T-helper 2 cell treated with Interferon-gamma antibody and Interleukin-4, amounts not matched to agents 5 μg/mL and 100 μg/mL, for 36 hours (primary cell): ENCODE results near the gene KCNQ1.

Source experiments
- DNase-seq: peaks from one replicate; pipeline ENCODE4 v3.0.0; 2021; ENCODE audit warnings: low spot score
- H3K27ac Mint-ChIP-seq: one replicate; pipeline ENCODE4 v1.8.0; 2021; ENCODE audit warnings: mild to moderate bottlenecking, mixed read lengths
- H3K27me3 Mint-ChIP-seq: one replicate; pipeline ENCODE4 v1.8.0; 2021; ENCODE audit warnings: low read depth, mixed read lengths
- H3K36me3 Mint-ChIP-seq: one replicate; pipeline ENCODE4 v1.8.0; 2021; ENCODE audit warnings: low read depth, mixed read lengths
- H3K4me1 Mint-ChIP-seq: one replicate; pipeline ENCODE4 v1.8.0; 2021; ENCODE audit warnings: low read depth, mixed read lengths
- H3K4me3 Mint-ChIP-seq: one replicate; pipeline ENCODE4 v1.8.0; 2022; ENCODE audit warnings: mild to moderate bottlenecking, moderate library complexity, mixed read lengths
- H3K9me3 Mint-ChIP-seq: one replicate; pipeline ENCODE4 v1.8.0; 2021; ENCODE audit warnings: mixed read lengths

KCNQ1 gene

DNA sequence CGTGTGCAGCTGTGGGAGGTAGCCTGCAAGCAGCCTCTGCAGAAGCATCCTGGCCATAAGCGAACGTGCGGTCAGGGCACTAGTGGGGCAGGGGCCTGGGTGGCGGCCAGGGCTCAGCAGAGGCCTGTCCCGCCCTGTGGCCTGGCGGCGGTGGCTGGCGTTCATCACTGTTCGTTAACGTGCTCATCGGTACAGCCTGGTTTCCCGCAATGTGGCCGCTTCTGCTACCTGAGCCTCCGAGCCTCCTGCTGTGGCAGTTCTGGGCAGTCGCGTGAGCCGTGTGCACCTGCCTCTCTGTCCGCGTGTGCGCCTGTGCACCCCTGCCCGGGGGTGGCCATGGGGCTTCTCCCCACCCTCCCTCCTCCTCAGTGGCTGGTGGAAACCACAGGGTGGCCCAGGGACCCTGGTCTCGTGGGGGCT is 137.1 kb downstream of the KCNQ1 start:
- no peaks in the 10 kb centered on the region for H3K9me3 Mint-ChIP-seq
- no peaks in the 10 kb centered on the region for H3K27me3 Mint-ChIP-seq
- no peak for DNase-seq
- no peaks in the 10 kb centered on the region for H3K4me1 Mint-ChIP-seq
- no peaks in the 10 kb centered on the region for H3K36me3 Mint-ChIP-seq
- no peak overlapping the region for H3K4me3 Mint-ChIP-seq
- H3K27ac Mint-ChIP-seq = no peak overlapping the region

DNA sequence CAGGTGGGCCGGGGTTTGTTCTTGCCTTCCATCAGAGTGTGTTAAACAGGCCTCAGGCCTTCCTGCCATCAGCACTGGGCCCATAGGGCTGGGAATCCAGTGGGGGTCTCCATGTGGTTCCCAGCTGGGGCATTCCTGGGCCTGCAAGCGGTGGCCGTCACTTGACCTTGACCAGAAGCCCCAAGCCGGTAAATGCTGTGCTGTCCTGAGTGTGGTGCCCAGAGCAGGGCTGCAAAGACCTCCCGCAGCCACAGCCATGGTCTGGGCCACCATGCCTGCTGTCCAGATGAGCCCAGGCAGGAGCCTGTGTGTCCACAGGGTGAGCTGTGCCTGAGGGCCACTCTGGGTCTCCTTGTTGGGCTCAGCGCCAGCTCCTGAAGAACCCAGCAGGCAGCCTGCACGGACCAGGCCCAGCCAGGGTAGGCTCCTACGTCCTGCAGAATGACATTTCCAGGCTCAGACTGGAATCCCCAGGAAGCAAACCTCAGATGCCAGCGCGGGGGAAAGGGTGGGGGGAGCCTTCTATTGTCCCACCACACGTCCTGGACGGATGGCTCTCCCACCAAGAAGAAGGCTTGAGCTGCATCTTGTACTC is 137.6 kb downstream of the KCNQ1 start:
- no peaks in the 10 kb centered on the region for H3K4me1 Mint-ChIP-seq
- H3K36me3 Mint-ChIP-seq = no peaks in the 10 kb centered on the region
- no peaks in the 10 kb centered on the region for H3K27me3 Mint-ChIP-seq
- no peak overlapping the region for H3K27ac Mint-ChIP-seq
- H3K4me3 Mint-ChIP-seq = no peak overlapping the region
- no peak for DNase-seq
- no peaks in the 10 kb centered on the region for H3K9me3 Mint-ChIP-seq

DNA sequence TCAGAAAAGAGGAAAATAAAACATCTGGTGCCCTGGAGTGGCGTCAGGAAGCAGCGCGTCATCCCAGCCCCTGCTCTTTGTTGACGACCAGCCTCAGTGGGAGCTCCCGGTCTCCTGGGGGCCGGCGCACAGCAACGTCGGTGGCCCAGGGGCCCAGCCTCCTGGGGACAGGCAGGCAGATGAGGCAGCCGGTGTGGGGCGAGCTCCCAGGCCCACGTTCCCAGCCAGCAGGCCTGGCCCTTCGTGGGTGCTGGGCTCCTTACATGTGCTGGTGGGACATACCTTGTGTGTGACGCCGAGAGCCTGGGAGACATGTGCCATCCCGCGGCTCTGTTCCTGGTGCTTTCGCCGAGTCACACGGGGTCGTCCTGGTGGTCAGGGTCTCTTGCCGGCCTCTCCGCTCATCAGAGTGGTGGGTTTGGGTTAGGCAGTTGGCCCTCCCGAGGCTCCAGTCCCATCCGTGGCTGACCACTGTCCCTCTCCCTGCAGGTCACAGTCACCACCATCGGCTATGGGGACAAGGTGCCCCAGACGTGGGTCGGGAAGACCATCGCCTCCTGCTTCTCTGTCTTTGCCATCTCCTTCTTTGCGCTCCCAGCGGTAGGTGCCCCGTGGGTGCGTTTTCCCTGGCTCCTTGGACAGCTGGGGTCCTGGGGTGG is 138.3 kb downstream of the KCNQ1 start:
- Mint-ChIP-seq H3K9me3 (no peaks in the 10 kb centered on the region), H3K27ac (no peak overlapping the region), H3K36me3 (no peaks in the 10 kb centered on the region), H3K27me3 (no peaks in the 10 kb centered on the region), H3K4me1 (no peaks in the 10 kb centered on the region), H3K4me3 (no peak overlapping the region)
- no peak for DNase-seq

DNA sequence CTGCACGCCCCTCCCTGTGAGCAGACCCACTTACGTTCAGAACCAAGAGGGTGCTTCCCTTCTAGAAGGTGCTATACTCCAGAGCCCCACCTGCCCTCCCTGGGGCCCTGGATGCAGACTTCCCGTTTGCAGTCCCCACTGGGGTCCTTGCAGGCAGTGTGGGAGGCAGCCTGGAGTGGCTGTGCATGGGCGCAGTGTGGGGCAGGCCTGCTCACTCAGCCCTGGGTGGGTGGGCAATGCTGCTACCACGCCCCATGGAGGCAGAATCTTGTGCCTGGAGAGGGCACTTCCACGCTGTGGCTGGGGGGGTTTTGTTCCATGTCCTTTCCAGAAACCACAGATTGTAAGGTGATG is 138.8 kb downstream of the KCNQ1 start:
- H3K36me3 Mint-ChIP-seq = no peaks in the 10 kb centered on the region
- no peak for DNase-seq
- H3K4me3 Mint-ChIP-seq = no peak overlapping the region
- H3K9me3 Mint-ChIP-seq = no peaks in the 10 kb centered on the region
- no peak overlapping the region for H3K27ac Mint-ChIP-seq
- H3K4me1 Mint-ChIP-seq = no peaks in the 10 kb centered on the region
- no peaks in the 10 kb centered on the region for H3K27me3 Mint-ChIP-seq

DNA sequence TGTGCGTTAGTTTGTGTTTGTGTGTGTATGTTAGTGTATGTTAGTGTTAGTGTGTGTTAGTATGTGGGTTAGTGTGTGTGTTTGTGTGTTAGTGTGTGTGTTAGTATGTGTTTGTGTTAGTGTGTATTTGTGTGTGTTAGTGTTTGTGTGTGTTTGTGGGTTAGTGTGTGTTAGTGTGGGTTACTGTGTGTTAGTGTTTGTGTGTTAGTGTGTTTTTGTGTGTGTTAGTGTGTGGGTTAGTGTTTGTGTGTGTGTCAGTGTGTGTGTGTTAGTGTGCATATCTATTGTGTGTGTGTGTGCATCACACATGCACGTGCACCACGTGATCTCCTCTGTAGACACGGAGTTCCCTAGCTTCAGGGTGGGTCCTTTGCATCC is 139.6 kb downstream of the KCNQ1 start:
- H3K4me1 Mint-ChIP-seq = no peaks in the 10 kb centered on the region
- no peaks in the 10 kb centered on the region for H3K9me3 Mint-ChIP-seq
- H3K4me3 Mint-ChIP-seq = no peak overlapping the region
- no peak for DNase-seq
- no peaks in the 10 kb centered on the region for H3K36me3 Mint-ChIP-seq
- H3K27ac Mint-ChIP-seq = no peak overlapping the region
- no peaks in the 10 kb centered on the region for H3K27me3 Mint-ChIP-seq

DNA sequence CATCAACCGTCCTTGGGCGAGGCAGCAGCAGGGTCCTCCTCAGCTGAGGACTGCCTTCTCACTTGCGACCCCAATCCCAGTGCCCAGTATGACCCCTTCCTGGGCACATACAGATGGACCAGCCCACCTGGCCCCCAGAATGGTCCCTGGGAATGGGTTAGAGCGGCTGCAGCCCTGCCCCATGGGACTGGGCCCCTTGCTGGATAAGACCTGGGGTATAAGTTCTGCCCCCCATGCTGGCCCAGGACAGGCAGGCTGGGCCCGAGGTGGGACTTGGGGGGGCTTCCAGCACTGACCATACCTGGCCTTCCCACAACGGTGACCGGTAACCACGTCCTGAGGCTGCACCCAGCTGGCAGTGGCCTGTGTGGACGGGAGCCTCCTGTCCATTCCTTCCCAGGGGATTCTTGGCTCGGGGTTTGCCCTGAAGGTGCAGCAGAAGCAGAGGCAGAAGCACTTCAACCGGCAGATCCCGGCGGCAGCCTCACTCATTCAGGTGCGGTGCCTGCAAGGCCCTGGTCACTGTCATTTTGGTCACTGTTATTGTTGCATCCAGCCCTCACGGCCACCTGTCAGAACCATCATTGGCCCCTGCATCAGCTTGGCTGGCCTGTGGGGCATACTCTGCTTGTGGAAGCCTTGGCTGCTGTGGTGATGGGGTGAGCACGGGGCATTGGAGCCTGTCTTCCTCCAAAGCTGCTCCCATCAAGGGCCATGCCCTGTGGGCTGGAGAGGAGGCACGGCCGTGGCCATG is 140.2 kb downstream of the KCNQ1 start:
- Mint-ChIP-seq H3K9me3 (no peaks in the 10 kb centered on the region), H3K4me1 (no peaks in the 10 kb centered on the region), H3K4me3 (no peak overlapping the region), H3K27ac (no peak overlapping the region), H3K27me3 (no peaks in the 10 kb centered on the region), H3K36me3 (no peaks in the 10 kb centered on the region)
- no peak for DNase-seq

DNA sequence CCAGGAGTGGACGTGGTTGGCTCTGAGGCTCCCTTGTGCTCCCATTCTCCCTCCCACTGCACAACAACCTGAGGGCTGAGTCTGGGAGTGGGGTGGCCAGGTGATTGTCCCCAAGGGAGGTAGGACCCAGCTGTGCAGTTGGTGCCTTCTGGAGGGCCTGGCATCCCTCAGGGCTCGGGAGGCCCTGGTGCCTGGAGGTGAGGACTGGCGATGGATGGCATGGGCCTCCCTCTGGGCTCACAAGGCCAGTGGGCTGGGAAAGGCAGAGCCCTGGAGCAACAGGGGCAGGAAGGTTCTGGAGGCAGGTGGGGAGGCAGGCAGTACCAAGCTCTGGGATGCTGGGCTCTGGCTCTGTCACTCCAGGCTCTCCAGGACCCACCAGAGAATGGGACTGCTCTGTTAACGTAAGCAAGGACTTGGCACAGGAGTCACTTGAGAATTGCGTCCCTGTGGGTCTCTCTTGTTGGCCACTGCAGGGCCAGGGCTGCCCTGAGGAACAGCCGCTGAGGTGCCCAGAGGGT is 140.8 kb downstream of the KCNQ1 start:
- Mint-ChIP-seq H3K4me1 (no peaks in the 10 kb centered on the region), H3K9me3 (no peaks in the 10 kb centered on the region), H3K27me3 (no peaks in the 10 kb centered on the region), H3K27ac (no peak overlapping the region), H3K36me3 (no peaks in the 10 kb centered on the region), H3K4me3 (no peak overlapping the region)
- DNase-seq = no peak

DNA sequence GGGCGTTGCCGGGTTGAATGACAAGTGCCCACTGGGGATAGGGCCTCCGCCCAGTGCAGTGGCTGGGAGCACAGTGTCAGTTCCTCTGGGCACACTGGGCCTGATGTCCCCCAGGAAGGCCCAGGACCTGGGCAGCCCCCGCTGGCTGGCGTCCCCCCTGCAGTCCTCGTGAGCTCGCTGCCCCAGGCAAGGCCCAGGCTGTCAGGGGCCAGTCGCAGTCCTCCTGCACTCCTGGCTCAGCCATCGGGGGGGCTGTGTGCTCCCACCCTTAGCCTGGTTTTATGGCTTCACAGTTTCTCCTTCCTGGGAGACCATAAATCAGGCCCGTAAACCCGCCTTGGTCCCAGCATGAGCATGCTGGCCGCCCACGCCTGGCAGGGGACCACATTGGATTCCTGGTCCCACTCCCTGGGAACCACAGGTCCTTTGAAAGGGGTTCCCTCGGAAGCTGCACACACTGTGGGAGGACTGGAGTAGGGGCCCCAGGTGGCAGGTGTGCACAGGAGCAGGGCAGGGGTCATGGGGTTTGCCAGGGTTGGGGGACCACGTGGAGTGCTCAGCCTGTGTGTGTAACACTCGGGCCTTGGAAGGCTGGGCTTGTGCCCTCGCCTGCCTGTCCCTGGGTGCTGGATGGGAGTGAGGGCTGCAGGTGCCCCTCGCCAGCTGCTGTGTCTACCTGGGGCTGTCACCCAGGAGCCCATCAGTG is 141.4 kb downstream of the KCNQ1 start:
- no peak overlapping the region for H3K4me3 Mint-ChIP-seq
- no peaks in the 10 kb centered on the region for H3K9me3 Mint-ChIP-seq
- H3K36me3 Mint-ChIP-seq = no peaks in the 10 kb centered on the region
- DNase-seq = no peak
- no peak overlapping the region for H3K27ac Mint-ChIP-seq
- no peaks in the 10 kb centered on the region for H3K4me1 Mint-ChIP-seq
- no peaks in the 10 kb centered on the region for H3K27me3 Mint-ChIP-seq

DNA sequence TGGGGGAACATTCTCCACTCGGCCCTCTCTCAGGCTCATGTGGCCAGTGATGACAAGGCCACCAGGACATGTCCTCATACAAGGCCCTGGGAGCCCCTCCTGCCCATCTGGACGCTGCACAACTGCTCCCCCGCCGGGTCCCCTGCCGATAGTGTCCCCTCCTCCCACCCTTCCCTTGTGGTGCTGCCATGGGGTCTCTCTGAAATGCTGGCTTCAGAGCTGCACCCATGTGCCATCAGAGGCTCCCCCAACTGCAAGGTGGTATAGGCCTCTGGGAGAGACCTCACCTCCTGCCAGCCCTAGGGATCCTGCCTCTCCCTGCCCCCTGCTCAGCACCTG is 142.0 kb downstream of the KCNQ1 start:
- no peaks in the 10 kb centered on the region for H3K27me3 Mint-ChIP-seq
- H3K27ac Mint-ChIP-seq = no peak overlapping the region
- no peaks in the 10 kb centered on the region for H3K9me3 Mint-ChIP-seq
- no peaks in the 10 kb centered on the region for H3K36me3 Mint-ChIP-seq
- no peaks in the 10 kb centered on the region for H3K4me1 Mint-ChIP-seq
- no peak overlapping the region for H3K4me3 Mint-ChIP-seq
- DNase-seq = no peak

DNA sequence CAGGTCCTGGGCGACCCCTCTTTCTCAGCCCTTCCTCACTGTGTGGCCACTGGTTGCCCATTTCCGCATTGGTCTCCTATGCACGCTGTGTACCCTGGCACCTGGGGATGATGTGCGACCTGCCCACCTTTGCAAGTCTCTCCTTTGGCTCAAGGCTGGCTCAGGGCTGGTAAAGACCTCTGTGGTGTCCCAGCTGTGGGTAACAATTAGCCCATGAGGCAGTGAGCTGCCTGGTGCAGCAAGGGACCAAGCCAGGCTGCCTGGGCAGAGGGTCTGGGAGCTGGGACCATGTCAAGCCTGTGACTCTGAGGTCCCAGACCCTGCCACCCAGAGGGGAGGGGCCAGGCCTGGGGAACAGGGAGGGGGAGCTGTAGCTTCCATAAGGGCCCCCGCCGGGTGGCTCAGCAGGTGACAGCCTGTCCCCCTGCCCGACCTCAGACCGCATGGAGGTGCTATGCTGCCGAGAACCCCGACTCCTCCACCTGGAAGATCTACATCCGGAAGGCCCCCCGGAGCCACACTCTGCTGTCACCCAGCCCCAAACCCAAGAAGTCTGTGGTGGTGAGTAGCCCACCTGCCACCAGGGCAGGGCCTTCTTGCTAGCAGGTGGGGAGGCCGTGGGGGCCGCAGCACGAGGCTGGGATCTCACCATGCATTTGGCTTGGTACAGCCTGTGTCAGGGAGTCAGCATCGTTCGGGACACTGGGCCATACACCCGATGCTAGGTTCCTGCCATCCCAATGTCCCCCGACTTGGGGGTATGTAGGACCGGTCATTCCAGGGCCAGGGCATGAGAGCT is 142.5 kb downstream of the KCNQ1 start:
- DNase-seq = no peak
- Mint-ChIP-seq H3K27ac (no peak overlapping the region), H3K27me3 (no peaks in the 10 kb centered on the region), H3K9me3 (no peaks in the 10 kb centered on the region), H3K4me3 (no peak overlapping the region), H3K36me3 (no peaks in the 10 kb centered on the region), H3K4me1 (no peaks in the 10 kb centered on the region)

DNA sequence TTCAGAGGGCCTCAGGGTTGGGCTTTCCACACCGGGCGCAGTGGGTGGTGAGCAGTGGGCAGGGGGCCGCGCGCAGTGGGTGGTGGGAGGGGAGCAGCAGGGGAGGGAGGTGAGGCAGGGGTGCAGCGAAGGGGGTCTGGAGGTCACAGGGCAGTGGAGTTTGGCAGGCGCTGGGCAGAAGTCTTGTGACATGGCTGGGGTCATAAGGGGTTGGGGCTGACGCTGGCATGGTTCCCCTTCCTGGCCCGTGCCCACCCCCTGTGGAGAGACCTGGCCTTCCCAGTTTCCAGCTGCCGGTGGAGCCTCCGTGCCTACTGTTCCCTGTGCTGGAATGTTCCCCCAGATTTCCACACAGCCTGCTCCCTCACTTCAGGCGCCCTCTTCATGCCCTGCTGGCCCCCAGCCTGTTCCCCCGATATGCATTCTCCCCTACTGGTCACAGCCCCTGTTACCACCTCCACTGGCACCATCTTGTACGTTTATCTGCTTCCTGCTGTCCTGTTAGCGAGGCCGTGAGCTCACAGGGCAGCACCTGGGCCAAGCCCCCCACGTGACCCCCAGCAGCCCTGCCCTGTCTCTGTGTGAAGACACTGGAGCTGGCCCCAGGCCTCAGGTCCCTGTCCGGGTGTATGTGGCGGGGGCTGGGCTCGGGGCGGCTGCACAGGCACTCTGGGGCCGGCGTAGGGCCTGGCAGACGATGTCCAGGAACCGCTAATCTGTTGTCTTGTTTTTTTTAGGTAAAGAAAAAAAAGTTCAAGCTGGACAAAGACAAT is 143.4 kb downstream of the KCNQ1 start:
- Mint-ChIP-seq H3K36me3 (no peaks in the 10 kb centered on the region), H3K4me3 (no peak overlapping the region), H3K4me1 (no peaks in the 10 kb centered on the region), H3K27ac (no peak overlapping the region), H3K27me3 (no peaks in the 10 kb centered on the region), H3K9me3 (no peaks in the 10 kb centered on the region)
- no peak for DNase-seq

DNA sequence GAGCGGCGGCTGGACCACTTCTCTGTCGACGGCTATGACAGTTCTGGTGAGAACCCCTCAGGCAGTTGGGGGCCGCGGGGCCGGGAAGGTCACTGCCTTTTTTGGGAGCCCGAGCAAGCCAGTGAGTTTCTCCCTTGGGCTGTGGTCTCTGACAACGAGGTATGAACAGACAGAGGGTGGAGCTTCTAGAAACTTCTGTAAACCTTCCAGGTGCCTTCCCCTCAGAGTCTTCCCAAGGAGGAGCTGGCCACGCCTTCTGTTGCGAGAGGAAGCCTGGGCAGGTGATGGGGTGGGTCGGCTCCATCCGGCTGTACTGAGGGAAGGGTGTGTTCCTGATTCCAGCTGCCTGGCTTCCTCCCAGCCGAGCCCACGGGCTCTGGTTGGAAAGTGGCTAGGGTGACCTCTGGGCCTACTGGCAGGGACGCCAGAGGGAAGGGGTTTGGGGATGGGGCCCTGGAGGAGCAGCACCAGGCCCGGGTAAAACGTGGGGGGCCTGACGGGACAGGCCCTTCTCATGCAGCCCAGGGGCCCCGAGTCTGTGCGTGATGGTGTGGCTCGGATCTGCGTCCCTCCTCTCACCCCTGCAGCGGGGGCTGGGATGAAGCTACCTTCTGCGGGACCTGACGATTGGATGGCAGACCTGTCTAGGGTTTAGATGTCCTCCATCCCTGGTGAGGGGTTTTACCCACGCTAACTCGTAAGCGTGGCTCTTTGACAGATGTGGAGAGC is 144.2 kb downstream of the KCNQ1 start:
- DNase-seq = no peak
- H3K36me3 Mint-ChIP-seq = no peaks in the 10 kb centered on the region
- H3K27me3 Mint-ChIP-seq = no peaks in the 10 kb centered on the region

More for the DNA sequence above, 144.2 kb downstream of the KCNQ1 start:
- no peak overlapping the region for H3K27ac Mint-ChIP-seq
- H3K4me1 Mint-ChIP-seq = no peaks in the 10 kb centered on the region
- no peak overlapping the region for H3K4me3 Mint-ChIP-seq
- H3K9me3 Mint-ChIP-seq = no peaks in the 10 kb centered on the region
